ENCODE measurements around the gene MAVS.

The MAVS gene

GRCh38 chr20:3915691-3916090 is 69.1 kb downstream of the MAVS start:
- DNase-seq: no peak

- DNase-seq: peak; percentile 59
These were observed 69.7 kb downstream of the MAVS start for GRCh38 chr20:3916364-3916763.

GRCh38 chr20:3919352-3919751 is 72.7 kb downstream of the MAVS start:
- DNase-seq: no peak

GRCh38 chr20:3922223-3922982 is 75.8 kb downstream of the MAVS start:
- no peak for DNase-seq

GRCh38 chr20:3922983-3923339 is 76.3 kb downstream of the MAVS start:
- no peak for DNase-seq

- peak; percentile 54 for DNase-seq
These were observed 77.2 kb downstream of the MAVS start for GRCh38 chr20:3923818-3924217.

GRCh38 chr20:3924304-3925112 is 77.9 kb downstream of the MAVS start:
- DNase-seq: peak; percentile 93

- no peak for DNase-seq
These were observed 78.6 kb downstream of the MAVS start for GRCh38 chr20:3925113-3925695.

Measured in hematopoietic multipotent progenitor cell treated with erythropoietin and hydrocortisone succinate and interleukin-3 and kit ligand, for 4 days (in vitro differentiated cells).